ENCODE data around the gene SLC27A4. TPM values are rescaled to one million over a fixed set of nuclear protein-coding genes. Genes with fewer than 3 reads are reported as not detected.

SLC27A4 gene
- polyA plus RNA-seq, 2 of the 4 experiments (the other 2 are of a cell fraction) = 14.5 to 27.0 TPM

GRCh38 chr9:128341435-128341849 is 1.1 kb downstream of the SLC27A4 start:
- ChIA-PET CTCF (interaction anchor here (0.6 to 7.2 kb wide), 31 partner anchors 9 to 503 kb away, joined by 3 to 206 read pairs (median 5); partner anchors contain the start of genes COQ4, TRUB2 and URM1), POLR2A (interaction anchor here (0.6 to 2.0 kb wide), 10 partner anchors 9 to 211 kb away, joined by 3 to 13 read pairs (median 4); partner anchors contain the start of genes GOLGA2, SPTAN1, SWI5 and URM1)
- TF ChIP-seq RAD21 (conservative IDR thresholded peaks at IDR 0.05 in 1 of 2, IDR thresholded peaks at IDR 0.05 in 1 of 2) (peak; percentile 63 to 71), SMC3 (IDR thresholded peaks at IDR 0.05) (peak; percentile 64), CHD2 (IDR thresholded peaks at IDR 0.05; ENCODE audit: low read length, partially characterized antibody) (no peak), CTCF (IDR thresholded peaks at IDR 0.05) (peak; percentile 60), MAX (IDR thresholded peaks at IDR 0.05) (peak; percentile 36; the same call in 1 of the 2 replicates)
- Histone ChIP-seq H3K27ac (peak overlapping the region; percentile 89 to 92), H3K9me3 (no peaks in the 10 kb centered on the region), H3K4me2 (peak overlapping the region; percentile 99), H3K4me1 (0 out of 3 replicates have a peak, but pooled peaks cover 4% of the 10 kb centered on the region), H3K4me3 (peak overlapping the region; percentile 90)
- ATAC-seq (peak; percentile 74 to 84), DNase-seq (ENCODE audit: low read depth in 1 of 2, low spot score in 1 of 2) (peak; percentile 84 to 94), FAIRE-seq (no peak)
- 21% methylated on average over 13 of the region's 13 CpGs for WGBS (ENCODE audit: missing lambda C conversion rate)

- Histone ChIP-seq H3K4me3 (no peak overlapping the region), H3K4me2 (no peak overlapping the region), H3K9me3 (no peaks in the 10 kb centered on the region), H3K27ac (no peak overlapping the region), H3K4me1 (0 out of 3 replicates have a peak, but pooled peaks cover 4% of the 10 kb centered on the region)
- CTCF ChIA-PET = interaction anchor here (0.5 to 7.2 kb wide), 5 partner anchors 16 to 69 kb away, joined by 3 to 206 read pairs (median 7); no protein-coding TSS in a partner anchor
- no peak for ATAC-seq
- POLR2A ChIA-PET = no interaction called here
- 96% methylated on average over 7 of the region's 8 CpGs for WGBS (ENCODE audit: missing lambda C conversion rate)
- no peak for DNase-seq (ENCODE audit: low read depth in 1 of 2, low spot score in 1 of 2)
- no peak for FAIRE-seq
- TF ChIP-seq CBX8 (IDR thresholded peaks at IDR 0.05) = no peak
- TF ChIP-seq REST (IDR thresholded peaks at IDR 0.05) = peak; percentile 50; the same call in 1 of the 2 replicates
- no peak for TF ChIP-seq CHD4 (IDR thresholded peaks at IDR 0.05; ENCODE audit: borderline replicate concordance)
- no peak for TF ChIP-seq POLR2A (IDR thresholded peaks at IDR 0.05; ENCODE audit: low read length)
- no peak for TF ChIP-seq ATOH8 (CRISPR knock-in tag; IDR thresholded peaks at IDR 0.05; ENCODE audit: low read depth)
- no peak for TF ChIP-seq EP300 (IDR thresholded peaks at IDR 0.05)
- TF ChIP-seq HES2 (IDR thresholded peaks at IDR 0.05) = no peak
- no peak for TF ChIP-seq HOXA7 (CRISPR knock-in tag; IDR thresholded peaks at IDR 0.05)
- TF ChIP-seq ZSCAN20 (CRISPR knock-in tag; IDR thresholded peaks at IDR 0.05) = no peak
Observed at GRCh38 chr9:128342971-128343680, 2.8 kb downstream of the SLC27A4 start.

Measured in A549 (cell line).